ENCODE measurements around the gene LRTM1. TPM values are rescaled to one million over a fixed set of nuclear protein-coding genes. Genes with fewer than 3 reads are reported as not detected.
A peak's percentile ranks its signal among the peaks of the same experiment; 100 is the strongest.

The LRTM1 gene
- polyA plus RNA-seq, 2 of the 4 experiments (the other 2 are of a cell fraction) = not detected

- no peak for FAIRE-seq
- H3K4me3 ChIP-seq = no peak overlapping the region
- 20% methylated on average over 1 of the region's 1 CpG for WGBS (ENCODE audit: missing lambda C conversion rate)
- no peak for TF ChIP-seq EP300 (IDR thresholded peaks at IDR 0.05)
- TF ChIP-seq MAFK (IDR thresholded peaks at IDR 0.05; ENCODE audit: partially characterized antibody) = peak; percentile 23
- ATAC-seq = no peak
- ChIA-PET CTCF (no interaction called here), POLR2A (no interaction called here)
- no peak overlapping the region for H3K27ac ChIP-seq
- no peak overlapping the region for H3K4me2 ChIP-seq
- no peaks in the 10 kb centered on the region for H3K9me3 ChIP-seq
- H3K4me1 ChIP-seq = no peaks in the 10 kb centered on the region
- no peak for DNase-seq (ENCODE audit: low read depth in 1 of 2, low spot score in 1 of 2)
Observed at GRCh38 chr3:54970895-54971294, 43.0 kb upstream of the LRTM1 start.

GRCh38 chr3:54969652-54970051 lies 41.8 kb upstream of the LRTM1 start:
- POLR2A ChIA-PET = no interaction called here
- no peak for ATAC-seq
- no peak for FAIRE-seq
- Histone ChIP-seq H3K4me2 (no peak overlapping the region), H3K4me3 (no peak overlapping the region), H3K9me3 (no peaks in the 10 kb centered on the region), H3K4me1 (no peaks in the 10 kb centered on the region), H3K27ac (no peak overlapping the region)
- CTCF ChIA-PET = interaction anchor here (0.6 kb wide), 1 partner anchor 705 kb away, joined by 4 read pairs; no protein-coding TSS in a partner anchor
- DNase-seq (ENCODE audit: low read depth in 1 of 2, low spot score in 1 of 2) = no peak
- no peak for TF ChIP-seq RCOR1 (IDR thresholded peaks at IDR 0.05; ENCODE audit: low read depth, low read length)
- TF ChIP-seq MYC (IDR thresholded peaks at IDR 0.05; ENCODE audit: borderline replicate concordance, low read length) = no peak
- no peak for TF ChIP-seq PHF8 (IDR thresholded peaks at IDR 0.05; ENCODE audit: borderline replicate concordance, low read depth)
- no peak for TF ChIP-seq TP53 (CRISPR knock-in tag; IDR thresholded peaks at IDR 0.05)
- WGBS (ENCODE audit: missing lambda C conversion rate) = 45% methylated on average over 3 of the region's 3 CpGs

- no peak overlapping the region for H3K4me2 ChIP-seq
Observed at GRCh38 chr3:54968546-54969172, 40.8 kb upstream of the LRTM1 start.

GRCh38 chr3:54967731-54968161 lies 39.9 kb upstream of the LRTM1 start:
- ATAC-seq (no peak), DNase-seq (ENCODE audit: low read depth in 1 of 2, low spot score in 1 of 2) (peak in 1 of 2 experiments; percentile 2), FAIRE-seq (no peak)
- Histone ChIP-seq H3K27ac (no peak overlapping the region), H3K4me1 (no peaks in the 10 kb centered on the region), H3K4me2 (0 out of 3 replicates have a peak overlapping the region, but pooled peaks have one; percentile 10), H3K9me3 (no peaks in the 10 kb centered on the region), H3K4me3 (no peak overlapping the region)
- TF ChIP-seq RNF2 (IDR thresholded peaks at IDR 0.05; ENCODE audit: borderline replicate concordance, low read depth) (no peak), CBX2 (IDR thresholded peaks at IDR 0.05; ENCODE audit: borderline replicate concordance, low read depth) (no peak), CEBPB (IDR thresholded peaks at IDR 0.05) (no peak), EP300 (IDR thresholded peaks at IDR 0.05) (no peak), ZC3H11A (IDR thresholded peaks at IDR 0.05) (no peak), TP53 (CRISPR knock-in tag; IDR thresholded peaks at IDR 0.05) (no peak), CBX8 (IDR thresholded peaks at IDR 0.05) (no peak), NFE2L2 (conservative IDR thresholded peaks at IDR 0.05; ENCODE audit: low read length) (no peak), GATA3 (IDR thresholded peaks at IDR 0.05; ENCODE audit: borderline replicate concordance) (no peak), PHF8 (IDR thresholded peaks at IDR 0.05; ENCODE audit: borderline replicate concordance, low read depth) (no peak), BHLHE40 (IDR thresholded peaks at IDR 0.05; ENCODE audit: low read depth, low read length) (no peak), HEYL (CRISPR knock-in tag; IDR thresholded peaks at IDR 0.05) (no peak), BCL3 (IDR thresholded peaks at IDR 0.05) (no peak), FOSL2 (IDR thresholded peaks at IDR 0.05) (no peak), FOSL2 (CRISPR knock-in tag; IDR thresholded peaks at IDR 0.05) (no peak), RCOR1 (IDR thresholded peaks at IDR 0.05; ENCODE audit: low read depth, low read length) (no peak), CTCF (IDR thresholded peaks at IDR 0.05) (no peak), PBX3 (IDR thresholded peaks at IDR 0.05) (no peak), SREBF2 (IDR thresholded peaks at IDR 0.05) (no peak)
- whole genome bisulfite sequencing (ENCODE audit: missing lambda C conversion rate) = 46% methylated on average over 1 of the region's 1 CpG
- ChIA-PET POLR2A (no interaction called here), CTCF (no interaction called here)

More at GRCh38 chr3:54968546-54969172, 40.8 kb upstream of the LRTM1 start:
- no peak for DNase-seq (ENCODE audit: low read depth in 1 of 2, low spot score in 1 of 2)
- POLR2A ChIA-PET = no interaction called here
- Histone ChIP-seq H3K9me3 (no peaks in the 10 kb centered on the region), H3K4me3 (no peak overlapping the region), H3K4me1 (no peaks in the 10 kb centered on the region), H3K27ac (no peak overlapping the region)
- CTCF ChIA-PET = no interaction called here
- no peak for FAIRE-seq
- no peak for TF ChIP-seq ZSCAN20 (CRISPR knock-in tag; IDR thresholded peaks at IDR 0.05)
- no peak for TF ChIP-seq SREBF2 (IDR thresholded peaks at IDR 0.05)
- no peak for TF ChIP-seq HOXA7 (CRISPR knock-in tag; IDR thresholded peaks at IDR 0.05)
- TF ChIP-seq CHD4 (IDR thresholded peaks at IDR 0.05; ENCODE audit: borderline replicate concordance) = no peak
- no peak for TF ChIP-seq POLR2A (IDR thresholded peaks at IDR 0.05; ENCODE audit: low read length)
- TF ChIP-seq NFE2L2 (conservative IDR thresholded peaks at IDR 0.05; ENCODE audit: low read length) = no peak
- TF ChIP-seq NR3C1 (IDR thresholded peaks at IDR 0.05) = no peak
- no peak for TF ChIP-seq POLR2AphosphoS2 (conservative IDR thresholded peaks at IDR 0.05; ENCODE audit: low read length)
- TF ChIP-seq FOSB (CRISPR knock-in tag; IDR thresholded peaks at IDR 0.05) = no peak
- no peak for TF ChIP-seq RFX5 (IDR thresholded peaks at IDR 0.05)
- no peak for TF ChIP-seq KDM5A (IDR thresholded peaks at IDR 0.05)
- no peak for TF ChIP-seq ELK1 (IDR thresholded peaks at IDR 0.05; ENCODE audit: low read depth, low read length)
- no peak for ATAC-seq
- 46% methylated on average over 5 of the region's 5 CpGs for WGBS (ENCODE audit: missing lambda C conversion rate)

Measured in A549 (cell line).